Measurements from ENCODE around the gene EIF3L. TPM values are rescaled to one million over a fixed set of nuclear protein-coding genes. Genes with fewer than 3 reads are reported as not detected.

The EIF3L gene
- total RNA-seq, 1 experiment from 2014 or later: 652 TPM

DNA sequence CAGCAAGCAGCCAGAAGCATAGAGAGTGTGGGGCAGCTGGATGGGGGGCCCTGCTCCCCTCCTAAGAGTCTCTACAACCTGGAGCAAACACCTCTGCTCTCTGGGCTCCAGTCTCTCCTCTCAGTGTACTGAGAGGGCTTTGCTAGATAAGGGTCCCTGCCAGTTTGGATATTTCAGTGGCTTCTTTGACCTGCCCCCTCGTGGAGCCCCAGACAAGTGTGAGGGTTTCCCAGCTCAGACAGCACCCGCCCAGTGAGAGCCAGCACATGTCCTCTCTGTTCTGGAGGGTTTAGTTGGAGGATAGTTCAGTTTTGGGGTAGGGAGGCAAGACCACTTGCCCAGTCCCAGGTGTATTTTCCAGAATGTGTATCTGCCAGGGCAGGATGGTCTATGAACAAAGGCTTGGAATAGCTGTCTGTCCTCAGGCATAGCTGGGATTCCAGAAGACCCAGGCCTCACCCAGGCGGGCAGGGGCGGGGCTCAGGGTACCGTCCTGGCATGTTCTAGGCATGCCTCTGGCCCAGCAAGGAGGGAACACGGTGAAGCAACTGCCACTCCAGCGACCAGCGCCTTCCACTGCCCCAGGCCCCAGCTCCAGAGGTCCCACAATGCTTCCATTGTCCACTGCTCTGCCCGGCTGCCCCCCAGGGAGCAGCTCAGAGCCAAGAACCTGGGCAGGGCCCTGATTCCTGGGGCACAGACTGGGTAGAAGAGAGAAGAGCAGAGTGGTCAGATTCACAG lies 49.4 kb downstream of the EIF3L start:
- H3K36me3 ChIP-seq (replicated peaks; ENCODE audit: control insufficient read depth, insufficient read depth, low read length): no peaks in the 10 kb centered on the region
- no peak overlapping the region for H3K4me3 ChIP-seq (ENCODE audit: insufficient read depth, low read depth, low read length)
- peak; percentile 57 for DNase-seq
- no peaks in the 10 kb centered on the region for H3K27me3 ChIP-seq (ENCODE audit: control insufficient read depth, insufficient read depth, low read length)

DNA sequence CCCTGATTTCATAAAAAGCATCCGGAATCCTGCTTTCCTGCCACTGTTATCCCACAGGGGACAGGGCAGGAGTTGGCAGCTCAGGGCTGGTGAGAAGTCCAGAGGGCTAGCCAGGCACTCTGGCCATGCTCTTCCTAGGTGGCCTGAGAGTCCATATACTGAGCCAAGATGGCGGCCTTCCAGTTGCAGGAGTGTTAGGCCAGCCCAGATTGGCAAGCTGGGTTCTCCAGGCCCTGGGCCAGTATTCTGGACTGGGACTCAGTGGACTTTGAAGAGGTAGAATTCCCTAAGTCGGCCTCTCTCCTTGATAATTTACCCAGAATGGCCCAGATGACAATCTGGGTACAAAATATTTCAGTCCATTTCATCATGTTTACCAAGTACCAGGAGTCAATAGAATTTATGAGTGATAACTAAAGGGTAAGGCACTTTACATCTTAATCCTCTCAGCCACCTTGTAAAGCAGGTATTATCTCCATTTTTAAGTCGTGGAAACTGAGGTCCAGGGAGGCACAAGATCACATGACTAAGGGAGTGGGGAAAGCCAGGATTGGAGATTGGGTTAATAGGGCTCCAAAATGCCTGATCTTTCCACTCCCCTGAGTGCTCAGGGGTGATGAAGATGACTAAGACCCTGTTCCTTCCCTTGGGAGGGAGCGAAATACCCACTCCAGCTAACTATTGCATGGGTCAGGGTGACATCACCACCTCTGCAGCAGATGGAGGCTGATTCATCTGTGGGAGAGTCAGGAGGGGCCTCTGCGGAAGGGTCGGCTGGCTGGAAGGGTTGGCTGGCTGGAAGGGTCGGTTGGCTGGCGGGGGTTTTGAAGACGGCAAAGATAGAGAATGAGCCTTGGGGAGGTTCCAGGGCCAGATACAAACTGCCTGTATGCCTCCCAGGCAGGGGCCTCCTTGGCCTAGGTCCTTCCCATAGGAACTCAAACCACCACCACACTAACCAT lies 55.6 kb downstream of the EIF3L start:
- H3K27me3 ChIP-seq (ENCODE audit: control insufficient read depth, insufficient read depth, low read length): no peaks in the 10 kb centered on the region
- H3K4me3 ChIP-seq (ENCODE audit: insufficient read depth, low read depth, low read length): peak overlapping the region; percentile 43
- H3K36me3 ChIP-seq (replicated peaks; ENCODE audit: control insufficient read depth, insufficient read depth, low read length): no peaks in the 10 kb centered on the region
- DNase-seq: no peak

DNA sequence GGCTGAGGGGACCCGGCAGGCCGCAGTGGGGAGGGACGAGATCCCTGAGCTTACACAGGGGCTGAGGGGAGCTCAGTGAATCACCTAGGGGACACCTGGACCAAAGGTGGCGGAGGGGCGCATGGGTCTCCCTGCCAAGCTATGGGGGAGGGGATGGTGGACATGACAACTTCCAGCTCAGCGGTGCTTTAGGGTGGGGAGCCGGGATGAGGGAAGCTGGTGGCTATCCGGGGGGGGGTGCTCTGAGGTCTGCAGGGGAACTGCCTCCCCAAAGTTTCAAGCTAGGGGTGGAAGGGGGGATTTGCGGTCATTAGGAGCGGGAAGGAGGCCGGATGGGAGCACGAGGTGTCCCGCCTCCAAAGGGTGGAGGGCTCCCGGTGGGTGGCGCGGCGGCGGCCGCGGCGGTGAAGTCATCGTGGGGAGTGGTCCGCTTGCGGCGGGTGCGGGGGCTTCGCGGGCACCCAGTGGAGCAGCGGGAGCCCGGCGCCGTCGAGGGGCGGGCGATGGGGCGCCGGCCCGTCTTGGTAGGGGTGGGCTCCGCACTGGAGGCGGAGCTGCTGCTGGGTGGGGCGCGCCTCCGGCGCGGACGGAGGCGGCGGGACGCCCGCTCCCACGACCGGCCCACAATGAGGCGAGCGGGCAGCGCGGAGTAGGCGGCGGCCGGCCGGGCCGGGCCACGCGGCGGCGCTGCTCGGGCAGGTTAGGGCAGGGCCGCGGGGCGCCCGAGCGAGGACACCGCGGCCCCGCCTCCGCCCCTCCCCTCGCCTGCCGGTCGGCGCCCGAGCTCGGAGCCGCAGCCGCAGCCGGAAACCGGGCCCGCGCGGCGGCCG lies 56.5 kb downstream of the EIF3L start, which contains the start of gene MICALL1:
MICALL1 (plus strand) TSS at position 764 of the 830 bp plus-strand sequence. CDS start 126 bp downstream, outside the sequence.
- Histone ChIP-seq H3K4me3 (ENCODE audit: insufficient read depth, low read depth, low read length) (peak within 1 kb of the TSS; percentile 63), H3K36me3 (replicated peaks; ENCODE audit: control insufficient read depth, insufficient read depth, low read length) (no peaks in the 10 kb centered on the region), H3K27me3 (ENCODE audit: control insufficient read depth, insufficient read depth, low read length) (no peaks in the 10 kb centered on the region)
- DNase-seq: peak; percentile 98

- Histone ChIP-seq H3K27me3 (ENCODE audit: control insufficient read depth, insufficient read depth, low read length) (no peaks in the 10 kb centered on the region), H3K36me3 (replicated peaks; ENCODE audit: control insufficient read depth, insufficient read depth, low read length) (no peaks in the 10 kb centered on the region), H3K4me3 (ENCODE audit: insufficient read depth, low read depth, low read length) (peak overlapping the region; percentile 63)
- peak; percentile 86 for DNase-seq
Measured at GRCh38 chr22:37906364-37907008, 57.3 kb downstream of the EIF3L start.

GRCh38 chr22:37907036-37907954 lies 58.1 kb downstream of the EIF3L start:
- peak overlapping the region; percentile 63 for H3K4me3 ChIP-seq (ENCODE audit: insufficient read depth, low read depth, low read length)
- peak; percentile 61 for DNase-seq
- no peaks in the 10 kb centered on the region; the same call in 1 of the 2 replicates for H3K36me3 ChIP-seq (replicated peaks; ENCODE audit: control insufficient read depth, insufficient read depth, low read length)
- H3K27me3 ChIP-seq (ENCODE audit: control insufficient read depth, insufficient read depth, low read length): no peaks in the 10 kb centered on the region

GRCh38 chr22:37909766-37910165 lies 60.5 kb downstream of the EIF3L start:
- DNase-seq: no peak
- Histone ChIP-seq H3K4me3 (ENCODE audit: insufficient read depth, low read depth, low read length) (no peak overlapping the region), H3K36me3 (replicated peaks; ENCODE audit: control insufficient read depth, insufficient read depth, low read length) (peaks cover 5% of the 10 kb centered on the region), H3K27me3 (ENCODE audit: control insufficient read depth, insufficient read depth, low read length) (no peaks in the 10 kb centered on the region)

DNA sequence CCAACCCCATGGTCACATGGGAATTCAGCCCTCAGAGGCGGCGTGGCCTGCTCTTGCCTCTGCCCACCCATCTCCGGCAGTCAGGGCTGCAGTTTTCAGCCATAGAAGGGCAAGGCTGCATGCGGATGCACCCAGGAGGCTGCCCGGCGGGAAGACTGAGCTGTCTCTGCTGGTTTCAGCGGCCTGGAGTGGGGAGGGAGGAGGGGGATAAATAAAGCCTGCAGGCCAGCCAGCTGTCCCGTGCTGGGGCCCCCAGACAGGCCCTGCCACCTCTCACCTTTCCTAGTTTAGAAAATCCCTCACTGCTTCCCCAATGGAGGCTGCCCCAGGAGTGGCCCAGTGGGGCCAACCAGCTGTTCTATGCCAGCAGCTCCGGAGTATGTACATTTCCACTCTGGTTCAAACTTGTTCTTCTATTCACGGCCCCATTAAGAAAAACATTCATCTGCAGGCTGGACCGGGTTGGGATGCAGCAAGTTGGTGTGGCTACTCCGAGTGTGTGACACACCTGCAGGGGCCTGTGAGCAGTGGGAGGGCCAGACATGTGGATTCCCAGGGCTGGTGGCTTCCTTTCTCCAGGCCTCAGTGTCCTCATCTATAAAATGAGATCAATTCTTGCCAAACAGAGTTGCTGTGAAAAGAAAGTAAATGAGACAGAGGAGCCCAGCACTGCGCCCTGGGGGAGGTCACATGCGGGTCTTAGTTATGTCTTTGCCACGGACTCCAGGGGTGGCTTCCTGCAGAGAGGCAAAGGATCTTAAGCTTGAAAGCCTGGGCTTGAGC lies 61.9 kb downstream of the EIF3L start:
- Histone ChIP-seq H3K27me3 (ENCODE audit: control insufficient read depth, insufficient read depth, low read length) (no peaks in the 10 kb centered on the region), H3K36me3 (replicated peaks; ENCODE audit: control insufficient read depth, insufficient read depth, low read length) (peaks cover 5% of the 10 kb centered on the region), H3K4me3 (ENCODE audit: insufficient read depth, low read depth, low read length) (no peak overlapping the region)
- DNase-seq: no peak

DNA sequence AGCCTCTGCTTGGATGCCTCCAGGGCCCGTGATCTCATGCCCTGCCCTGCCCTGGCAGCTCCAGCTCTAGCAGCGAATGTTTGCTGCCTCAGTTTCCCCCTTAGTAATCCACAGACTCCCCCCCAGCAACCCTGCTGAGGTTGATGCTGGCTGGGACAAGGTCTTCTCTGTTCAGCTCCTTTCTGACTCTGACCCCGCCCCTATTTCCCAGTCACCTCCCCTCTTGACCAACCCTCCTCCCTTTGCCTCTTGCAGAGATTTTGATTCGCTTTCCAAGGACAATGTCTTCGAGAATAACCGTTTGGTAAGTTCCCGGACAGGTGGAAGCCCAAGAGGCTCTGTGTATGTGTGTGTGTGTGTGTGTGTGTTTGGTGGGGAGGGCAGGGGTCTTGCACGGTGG lies 62.5 kb downstream of the EIF3L start:
- H3K27me3 ChIP-seq (ENCODE audit: control insufficient read depth, insufficient read depth, low read length): no peaks in the 10 kb centered on the region
- DNase-seq: no peak
- no peak overlapping the region for H3K4me3 ChIP-seq (ENCODE audit: insufficient read depth, low read depth, low read length)
- H3K36me3 ChIP-seq (replicated peaks; ENCODE audit: control insufficient read depth, insufficient read depth, low read length): peaks cover 5% of the 10 kb centered on the region

GRCh38 chr22:37912171-37912570 lies 63.0 kb downstream of the EIF3L start:
- Histone ChIP-seq H3K4me3 (ENCODE audit: insufficient read depth, low read depth, low read length) (no peak overlapping the region), H3K27me3 (ENCODE audit: control insufficient read depth, insufficient read depth, low read length) (no peaks in the 10 kb centered on the region), H3K36me3 (replicated peaks; ENCODE audit: control insufficient read depth, insufficient read depth, low read length) (peaks cover 5% of the 10 kb centered on the region)
- DNase-seq: no peak

GRCh38 chr22:37913233-37913721 lies 64.1 kb downstream of the EIF3L start:
- DNase-seq: no peak
- Histone ChIP-seq H3K4me3 (ENCODE audit: insufficient read depth, low read depth, low read length) (no peak overlapping the region), H3K27me3 (ENCODE audit: control insufficient read depth, insufficient read depth, low read length) (no peaks in the 10 kb centered on the region), H3K36me3 (replicated peaks; ENCODE audit: control insufficient read depth, insufficient read depth, low read length) (peaks cover 6% of the 10 kb centered on the region)

GRCh38 chr22:37916311-37916710 lies 67.1 kb downstream of the EIF3L start:
- DNase-seq: no peak
- Histone ChIP-seq H3K4me3 (ENCODE audit: insufficient read depth, low read depth, low read length) (no peak overlapping the region), H3K27me3 (ENCODE audit: control insufficient read depth, insufficient read depth, low read length) (no peaks in the 10 kb centered on the region), H3K36me3 (replicated peaks; ENCODE audit: control insufficient read depth, insufficient read depth, low read length) (peaks cover 11% of the 10 kb centered on the region)

DNA sequence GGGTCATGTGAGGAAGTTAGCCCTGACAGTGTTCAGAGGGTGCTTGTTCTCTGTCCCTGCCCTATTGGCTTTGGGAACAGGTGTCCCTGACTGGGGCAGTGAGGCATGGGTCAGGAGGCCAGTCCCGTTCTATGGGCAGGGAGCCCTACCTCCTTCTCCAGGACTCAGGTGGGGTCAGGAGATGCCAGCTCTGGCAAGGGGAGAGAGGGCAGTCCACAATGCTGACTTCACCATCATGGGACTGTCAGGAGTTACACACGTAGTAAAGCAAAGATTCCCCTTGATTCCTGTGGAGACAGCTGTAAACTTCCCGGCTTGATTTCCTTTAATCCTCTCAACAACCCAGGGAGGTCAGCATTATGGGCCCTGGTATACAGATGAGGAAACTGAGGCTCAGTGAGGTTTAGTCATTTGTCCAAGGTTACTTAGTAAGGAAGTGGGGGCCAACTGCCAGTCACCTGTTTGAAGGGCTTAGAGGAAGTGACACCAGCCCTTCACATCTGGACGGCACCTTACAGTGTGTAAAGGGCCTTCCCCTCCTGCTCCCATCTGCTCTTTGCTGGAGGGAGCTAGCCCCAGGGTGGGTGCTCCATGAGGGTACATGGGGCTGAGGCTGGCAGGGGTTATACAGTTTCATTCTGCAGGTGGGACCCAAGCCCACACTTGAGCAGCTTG lies 68.8 kb downstream of the EIF3L start:
- Histone ChIP-seq H3K4me3 (ENCODE audit: insufficient read depth, low read depth, low read length) (no peak overlapping the region), H3K27me3 (ENCODE audit: control insufficient read depth, insufficient read depth, low read length) (no peaks in the 10 kb centered on the region), H3K36me3 (replicated peaks; ENCODE audit: control insufficient read depth, insufficient read depth, low read length) (peaks cover 11% of the 10 kb centered on the region)
- no peak for DNase-seq
